Amygdala (tissue), 56 donors: ENCODE results near the gene PTPN18.
"Not testable (repeated sequence)": the region's sequence is repeated elsewhere in the genome, so short reads cannot be mapped to it uniquely, and the experiment has no call there.

ENCODE experiments used
- DNase-seq, 56 donors: peaks; one replicate each; lab custom pipeline; 2025; lab: John Stamatoyannopoulos, UW

Gene PTPN18

DNA sequence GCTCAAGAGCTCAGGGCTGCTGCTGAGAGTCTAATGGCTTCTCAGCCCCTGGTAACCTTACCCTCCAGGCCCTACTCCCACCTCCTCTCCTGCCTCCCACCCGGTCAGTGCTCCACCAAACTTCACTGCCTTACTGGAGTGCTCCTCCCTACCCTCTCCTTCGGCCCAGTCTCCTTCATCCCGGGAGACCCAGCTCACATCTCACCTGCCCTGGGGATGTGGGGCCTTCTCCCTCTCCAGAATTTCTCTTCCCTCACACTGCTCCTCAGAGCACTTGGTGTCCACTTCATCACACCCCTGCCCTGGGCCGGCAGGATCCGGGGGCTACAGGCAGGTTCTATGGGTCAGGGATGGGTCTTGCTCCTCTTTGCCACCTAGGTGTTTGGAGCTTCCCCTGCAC, 21.6 kb downstream of the PTPN18 start:
- no peak for DNase-seq

DNA sequence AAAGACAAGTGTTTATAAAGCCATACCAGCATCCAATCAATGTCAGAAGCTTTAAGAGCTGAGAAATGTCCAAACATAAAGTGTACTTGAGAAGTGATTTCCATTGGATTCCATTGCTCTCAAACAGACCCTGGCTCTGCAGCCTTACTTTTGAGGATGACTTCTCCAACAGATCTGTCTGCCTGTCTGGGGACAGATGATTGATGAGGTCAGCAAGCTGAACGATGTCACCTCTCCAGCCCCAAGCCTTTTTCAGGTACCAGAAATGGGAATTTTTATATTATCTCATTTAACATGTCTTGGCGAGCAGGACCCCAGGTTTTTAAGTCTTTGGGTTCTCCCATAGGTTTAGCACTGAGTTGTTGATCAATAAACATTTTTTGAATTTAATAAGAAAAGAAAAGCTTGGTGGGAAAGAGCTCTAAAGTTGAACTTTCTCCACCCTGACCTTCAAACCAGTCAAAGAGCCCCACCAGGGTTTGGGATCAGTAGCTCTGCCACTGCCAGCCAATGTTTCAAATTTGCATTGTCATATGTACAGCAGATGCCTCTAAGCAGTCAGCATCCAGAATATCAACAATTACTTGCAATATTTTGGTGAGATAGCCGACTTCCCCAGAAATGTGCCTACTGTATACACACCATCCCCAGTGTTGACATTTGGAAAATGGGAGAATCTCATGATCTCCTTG, 22.5 kb downstream of the PTPN18 start:
- DNase-seq = no peak

DNA sequence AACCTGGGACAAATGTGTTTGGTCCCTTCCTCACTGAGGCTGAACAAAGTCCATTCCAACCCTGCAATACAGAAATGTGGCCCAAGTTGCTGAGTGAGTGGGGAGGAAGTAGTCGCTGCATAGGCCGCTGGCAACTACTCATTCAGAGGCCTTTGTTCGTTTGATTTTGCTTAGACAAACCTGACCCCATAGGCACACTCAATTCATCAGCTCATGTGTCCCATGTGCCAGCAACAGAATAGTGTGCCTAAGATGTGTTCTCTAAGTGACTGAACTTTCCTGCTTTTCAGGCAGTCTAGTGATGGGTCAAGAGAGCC, 23.0 kb downstream of the PTPN18 start:
- no peak for DNase-seq

DNA sequence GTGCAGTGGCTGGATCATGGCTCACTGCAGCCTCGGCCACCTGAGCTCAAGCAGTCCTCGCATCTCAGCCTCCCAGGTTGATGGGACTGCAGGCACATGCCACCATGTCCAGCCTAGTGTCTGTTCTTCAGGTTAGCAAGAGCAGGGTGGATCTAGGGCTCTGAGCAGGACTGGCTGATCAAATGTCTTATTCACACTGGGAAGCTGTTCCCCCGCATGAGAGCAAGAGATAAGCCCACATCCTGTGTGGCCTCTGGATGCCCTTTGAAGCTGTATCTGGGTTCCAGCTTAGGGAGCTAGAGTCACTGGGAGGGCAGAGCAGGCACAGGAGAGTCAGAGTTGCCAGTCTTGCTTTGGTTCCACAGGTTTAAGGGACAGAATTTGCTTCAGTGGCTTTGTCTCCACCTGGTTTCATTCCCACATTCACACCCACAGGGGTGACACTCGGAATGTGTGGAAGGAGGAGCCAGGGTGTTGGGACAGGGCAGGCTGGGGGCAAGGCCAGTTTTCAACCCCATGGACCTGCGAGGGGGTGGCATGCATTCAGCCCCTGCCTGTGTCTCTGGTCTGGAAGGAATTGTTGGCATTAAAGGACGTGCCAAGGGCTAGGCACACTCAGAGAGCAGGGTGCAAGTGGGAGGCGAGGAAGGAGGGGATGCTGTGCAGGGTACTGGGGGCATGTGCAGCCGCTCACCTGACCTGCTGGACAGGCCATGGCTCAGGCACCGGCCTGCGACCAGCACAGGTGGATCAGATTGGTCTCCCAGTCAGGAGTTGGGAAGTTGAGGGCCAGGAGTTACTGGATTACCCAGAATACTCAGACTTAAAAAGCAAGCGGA, 24.5 kb downstream of the PTPN18 start:
- no peak for DNase-seq

DNA sequence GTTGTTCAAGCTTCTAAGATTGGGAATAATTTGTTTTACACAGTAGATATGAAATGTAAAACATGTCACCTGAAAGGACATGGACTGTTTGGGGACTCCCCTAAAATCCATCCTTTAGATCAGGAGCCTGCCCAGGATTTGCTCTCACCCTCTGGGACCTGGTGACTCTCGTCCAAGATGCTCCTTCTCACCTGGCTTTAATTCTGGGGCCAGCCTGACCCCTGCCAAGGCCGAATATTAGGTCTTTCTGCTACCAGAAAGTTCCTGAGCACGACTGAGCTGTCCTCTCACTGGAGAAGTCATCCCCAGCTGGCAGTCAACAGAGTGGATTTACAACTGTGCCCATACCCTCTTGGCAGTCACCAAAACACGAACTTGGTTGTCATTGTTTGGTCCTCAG, 25.3 kb downstream of the PTPN18 start:
- DNase-seq = no peak

DNA sequence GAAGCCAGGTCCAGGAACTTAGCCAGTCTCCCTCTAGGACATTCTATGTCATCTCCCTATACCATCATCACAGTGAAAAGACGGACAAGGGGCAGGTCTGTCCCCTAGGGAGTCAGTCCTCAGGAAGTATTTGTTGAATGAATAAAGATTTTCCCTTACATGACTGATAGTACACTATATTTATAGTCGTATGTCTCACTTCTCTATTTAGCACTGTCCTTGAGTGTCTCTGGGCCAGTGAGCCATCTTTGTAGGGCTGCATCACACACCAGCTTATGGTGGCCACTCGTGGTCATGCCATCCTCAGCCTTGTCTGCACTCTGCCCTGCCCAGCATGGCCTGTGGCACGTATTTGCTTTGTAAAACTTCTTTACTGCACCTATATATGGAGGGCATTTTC, 25.8 kb downstream of the PTPN18 start:
- DNase-seq = no peak

DNA sequence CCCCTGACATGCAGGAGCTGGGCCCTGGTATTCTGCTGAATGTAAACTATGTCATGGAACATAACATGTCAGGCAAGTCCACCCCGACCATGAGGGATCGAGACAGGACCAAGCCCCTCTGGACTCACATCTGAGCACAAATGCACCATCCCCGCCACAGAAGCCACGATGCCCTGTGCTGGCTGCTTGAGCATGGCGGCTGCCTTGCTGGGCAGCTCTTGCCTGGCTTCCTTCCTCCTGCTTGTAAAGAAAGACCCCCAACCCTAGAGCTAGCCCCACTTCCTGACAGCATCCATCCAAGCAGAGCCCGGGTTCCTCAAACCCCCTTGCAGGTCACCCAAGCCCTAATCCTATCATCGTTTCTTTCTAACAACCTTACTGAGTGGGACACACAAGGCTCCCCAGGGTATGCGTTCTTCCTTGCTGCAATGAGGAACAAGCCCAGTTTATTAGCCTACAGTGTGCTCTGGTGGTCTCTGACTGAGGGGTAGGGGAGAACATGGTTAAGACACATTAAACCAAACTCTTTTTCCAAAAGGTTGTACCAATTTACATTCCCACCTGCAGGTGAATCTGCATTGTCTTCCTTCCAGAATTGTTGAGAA, 26.6 kb downstream of the PTPN18 start:
- no peak for DNase-seq

DNA sequence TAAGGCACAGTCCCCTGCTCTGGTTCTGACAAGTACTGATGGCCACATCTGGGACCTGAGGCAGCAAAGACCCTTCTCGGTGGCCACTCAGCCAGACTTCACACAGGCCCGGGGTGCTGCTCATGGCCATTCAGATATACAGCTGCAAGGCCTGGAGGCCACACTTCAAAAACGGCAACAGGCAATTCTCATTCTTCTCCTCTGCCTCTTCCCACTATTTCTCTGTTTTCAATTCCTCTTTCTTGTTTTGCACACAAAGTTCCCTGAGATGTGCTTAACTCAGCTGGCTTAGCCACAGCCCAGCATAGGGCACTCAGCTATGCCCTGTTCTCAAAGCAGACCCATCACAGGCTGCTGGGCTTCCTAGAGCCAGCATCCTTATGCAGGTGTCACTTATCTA, 29.9 kb downstream of the PTPN18 start:
- DNase-seq = peak in 1 of 56 donors; percentile 23

DNA sequence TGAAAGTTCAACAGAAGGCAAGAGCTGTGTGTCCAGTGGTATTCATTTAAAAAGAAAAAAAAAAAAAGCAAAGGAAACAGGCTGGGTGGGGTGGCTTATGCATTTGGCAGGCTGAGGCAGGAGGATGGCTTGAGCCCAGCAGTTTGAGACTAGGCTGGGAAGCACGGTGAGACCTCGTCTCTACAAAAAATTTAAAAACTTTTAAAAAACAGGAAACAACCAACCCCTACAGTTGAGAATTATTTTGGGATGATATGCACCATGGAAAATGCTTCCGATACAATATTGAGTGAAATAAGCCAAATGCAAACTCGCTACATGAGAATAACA, 31.2 kb downstream of the PTPN18 start:
- DNase-seq = no peak

DNA sequence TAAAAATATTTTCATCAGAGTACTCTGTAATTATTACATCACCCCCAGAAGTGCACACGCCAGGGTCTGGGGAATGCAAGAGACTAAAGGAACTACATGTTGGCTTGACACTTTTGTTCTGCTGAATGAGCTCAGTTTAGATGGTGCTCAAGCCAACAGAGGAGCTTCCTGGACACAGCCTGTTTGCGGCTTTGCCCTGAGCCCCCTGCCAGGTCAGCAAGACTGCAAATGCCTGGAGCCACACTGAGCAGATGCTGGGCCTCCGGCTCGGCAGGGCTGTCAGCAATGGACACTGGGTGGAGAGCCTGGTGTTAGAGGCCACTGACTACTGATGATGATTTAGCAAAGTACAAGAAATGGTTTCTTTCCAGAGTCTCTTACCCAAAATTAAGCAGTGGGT, 31.9 kb downstream of the PTPN18 start:
- no peak for DNase-seq

DNA sequence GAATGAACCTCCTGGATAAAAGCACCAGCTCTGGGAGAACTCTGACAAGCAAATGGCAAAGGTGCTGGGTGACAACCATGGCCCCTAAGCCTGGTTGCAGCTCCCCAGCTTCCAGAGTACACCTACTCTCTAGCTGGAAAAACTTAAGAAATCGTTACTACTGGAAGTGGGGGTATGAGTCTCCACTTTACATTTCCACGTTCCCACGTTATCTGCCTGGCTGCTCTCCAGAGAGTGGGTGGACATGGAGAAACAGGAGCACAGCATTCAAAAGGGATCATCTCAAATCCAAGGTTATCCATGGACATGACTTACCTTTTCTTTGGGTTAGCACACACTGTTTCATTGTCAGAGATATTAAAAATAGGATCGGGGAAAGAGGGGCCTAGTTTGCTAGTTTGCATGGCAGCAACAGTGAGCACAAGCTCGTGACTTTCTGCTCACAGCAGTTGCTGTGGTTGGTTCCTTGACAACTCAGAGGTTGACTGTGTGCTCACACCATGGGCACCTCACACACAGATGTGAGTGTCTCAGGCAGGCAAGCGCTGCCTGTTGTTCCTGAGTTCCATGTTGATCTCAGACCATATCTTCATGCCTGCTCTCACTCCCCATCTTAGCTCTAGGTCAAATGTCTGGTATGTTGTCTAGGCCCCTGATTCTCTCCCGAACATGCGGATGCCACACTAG, 32.5 kb downstream of the PTPN18 start:
- no peak for DNase-seq

DNA sequence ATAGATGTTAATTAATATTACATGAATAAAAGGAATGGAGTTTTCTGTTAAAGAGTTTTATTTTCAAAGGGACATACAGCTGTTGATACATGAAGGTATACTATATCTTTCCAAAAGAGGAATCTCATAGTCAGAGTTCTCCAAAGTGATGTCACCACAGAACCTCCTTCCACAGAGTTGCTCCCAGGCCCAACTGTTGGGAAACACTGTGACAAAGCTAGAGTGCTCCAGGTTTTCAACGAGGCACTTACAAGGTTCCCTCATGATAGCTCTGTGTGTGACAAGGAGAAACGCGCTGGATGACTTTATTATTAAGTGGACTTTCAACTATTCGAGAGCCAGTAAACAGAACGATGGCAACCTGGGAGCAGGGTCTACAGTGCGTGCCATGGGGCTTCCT, 33.5 kb downstream of the PTPN18 start:
- no peak for DNase-seq

DNA sequence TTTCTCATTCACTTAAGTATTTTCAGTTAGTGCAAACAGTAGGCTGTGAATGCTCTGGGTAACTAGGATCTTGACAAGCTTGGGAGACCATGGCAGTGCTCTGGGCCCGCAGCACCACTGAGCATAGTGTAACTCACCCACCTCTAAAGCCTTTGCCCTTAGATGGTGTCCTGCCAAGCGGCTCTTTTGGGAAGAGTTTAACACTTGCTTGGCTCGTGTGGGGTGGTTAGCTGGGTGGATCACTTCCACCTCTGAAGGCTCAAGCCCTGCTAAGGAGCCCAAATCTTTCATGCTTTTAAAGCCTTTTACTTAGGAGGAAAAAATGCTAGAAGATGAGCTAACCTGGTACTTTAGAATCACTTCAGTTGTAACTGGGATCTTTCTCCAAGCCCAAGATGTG, 33.9 kb downstream of the PTPN18 start:
- DNase-seq = no peak

DNA sequence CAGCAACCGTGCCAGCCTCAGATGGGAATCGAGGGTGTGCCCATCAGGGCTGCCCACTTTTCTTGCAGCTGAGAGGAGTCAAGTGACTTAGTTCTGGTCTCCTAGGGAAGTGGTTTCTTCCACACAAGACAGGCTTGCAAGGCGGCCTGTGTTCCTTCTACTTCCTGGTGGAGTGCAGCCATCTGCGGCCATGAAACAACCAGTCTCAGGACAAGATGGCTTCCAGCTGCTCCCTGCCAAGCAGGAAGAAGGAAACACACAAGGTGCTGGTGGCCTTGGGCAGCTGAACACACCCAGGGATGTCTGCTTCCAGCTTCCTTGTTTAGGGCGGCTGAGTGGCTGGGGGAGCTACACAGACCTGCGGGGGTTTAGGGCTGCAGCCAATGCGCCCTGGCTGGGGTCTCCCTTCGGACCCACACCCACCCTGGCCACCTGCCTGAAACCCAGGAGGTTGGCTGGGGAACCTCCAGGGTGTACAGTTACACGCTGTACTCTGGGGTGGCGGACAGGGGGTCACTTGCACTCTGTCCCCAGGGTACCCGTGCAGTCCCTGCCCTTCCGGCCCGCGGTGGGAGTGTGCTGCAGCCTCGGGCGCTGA, 34.7 kb downstream of the PTPN18 start:
- DNase-seq = peak in 9 of 56 donors; percentile 8 to 66 (median 31)

DNA sequence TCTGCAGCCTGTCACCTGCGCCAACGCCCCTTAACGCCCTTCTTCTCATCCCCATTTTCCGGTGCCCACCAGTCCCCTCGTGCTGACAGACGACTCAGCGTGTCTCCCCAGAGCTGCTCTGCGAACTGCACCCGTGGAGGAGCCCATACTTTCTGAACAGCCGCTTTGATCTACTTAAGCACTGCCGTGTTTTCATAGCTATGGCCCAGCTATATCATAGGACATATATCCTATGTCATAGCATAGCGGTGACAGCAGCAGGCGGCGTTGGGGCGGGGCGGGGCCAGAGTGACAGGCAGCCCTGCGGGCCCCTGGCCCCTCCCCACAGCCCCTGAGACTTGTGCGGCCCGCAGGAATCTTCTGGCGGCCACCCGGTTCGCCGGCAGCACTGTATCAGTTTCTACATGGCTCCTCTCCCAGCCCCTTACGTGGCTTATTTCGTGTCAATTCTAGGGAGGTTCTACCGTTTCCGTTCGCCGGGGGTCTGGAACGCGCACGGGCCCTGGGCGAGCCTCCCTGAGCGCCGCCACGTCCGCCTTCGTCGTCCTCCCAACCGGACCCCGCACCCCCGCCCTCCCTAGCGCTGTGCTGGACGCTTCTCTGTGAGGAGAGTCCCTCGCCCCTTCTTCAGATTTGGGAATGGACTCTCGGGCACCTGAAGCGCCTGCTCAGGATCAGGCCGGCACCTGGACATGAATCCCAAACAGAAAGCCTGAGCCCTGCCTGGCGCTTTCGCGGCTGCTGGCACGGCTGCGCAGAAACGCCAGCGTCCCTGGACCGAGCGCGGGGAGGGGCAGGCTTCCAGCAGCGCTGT, 35.4 kb downstream of the PTPN18 start:
- peak in 55 of 56 donors; percentile 10 to 84 (median 68) for DNase-seq

DNA sequence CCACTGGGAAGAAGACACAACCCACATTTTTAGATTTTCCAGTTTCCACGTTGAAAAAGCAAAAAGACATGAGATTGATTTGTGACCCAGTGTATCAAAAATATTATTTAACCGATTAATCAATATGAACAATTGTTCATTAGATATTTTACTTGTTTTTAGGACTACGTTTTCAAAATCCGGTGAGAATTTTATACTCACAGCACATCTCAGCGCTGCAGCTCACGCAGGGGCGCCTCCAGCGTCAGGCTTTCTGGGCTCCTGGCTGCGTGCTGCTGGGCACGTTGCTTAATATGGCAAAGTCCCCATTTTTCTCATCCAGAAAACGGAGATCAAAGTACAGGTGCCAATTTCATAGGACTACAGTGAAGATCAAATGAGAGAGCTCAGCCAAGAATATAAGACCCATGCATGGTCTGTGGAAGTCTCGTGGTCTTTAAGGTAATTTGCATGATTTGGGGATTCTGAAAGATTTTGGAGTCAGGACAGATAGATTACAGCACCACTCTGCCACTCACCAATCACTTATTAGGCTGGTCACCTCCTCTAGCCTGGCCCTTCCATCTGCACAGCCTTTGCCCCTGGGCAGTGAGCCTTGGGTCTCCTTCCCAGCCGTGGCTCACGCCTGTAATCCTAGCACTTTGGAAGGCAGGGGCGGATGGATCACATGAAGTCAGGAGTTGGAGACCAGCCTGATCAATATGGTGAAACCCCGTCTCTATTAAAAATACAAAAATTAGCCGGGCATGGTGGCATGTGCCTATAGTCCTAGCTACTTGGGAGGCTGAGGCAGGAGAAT, 36.2 kb downstream of the PTPN18 start:
- DNase-seq = peak in 7 of 56 donors; percentile 49 to 63 (median 52)

DNA sequence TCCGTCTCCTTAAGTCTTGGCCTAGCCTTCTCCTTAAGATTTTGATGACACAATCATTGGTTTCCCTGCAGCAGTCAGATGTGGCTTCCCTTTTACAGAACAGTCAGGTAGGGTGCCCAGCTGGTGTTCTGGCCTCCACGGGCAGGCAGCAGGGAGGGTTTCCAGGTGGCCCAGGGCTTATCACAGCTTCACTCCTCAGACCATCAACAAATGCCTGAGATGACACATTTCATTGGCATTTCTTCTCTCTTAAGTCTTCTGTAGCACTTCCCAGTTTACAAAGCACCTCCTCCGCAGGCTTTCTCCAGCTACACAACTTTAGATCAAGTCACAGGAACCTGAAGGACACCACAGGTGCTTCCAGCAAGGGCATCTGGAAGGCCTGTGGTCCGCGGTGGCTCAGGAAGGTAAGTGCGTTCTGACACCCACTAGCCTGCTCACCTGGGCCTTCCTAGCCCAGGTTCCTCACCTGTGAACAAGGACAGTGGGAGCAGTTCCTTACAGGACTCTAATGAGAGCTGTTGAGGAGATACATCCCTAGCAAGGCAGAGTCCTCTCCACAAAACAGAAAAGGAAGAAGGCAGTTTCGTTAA, 37.6 kb downstream of the PTPN18 start:
- DNase-seq = no peak

DNA sequence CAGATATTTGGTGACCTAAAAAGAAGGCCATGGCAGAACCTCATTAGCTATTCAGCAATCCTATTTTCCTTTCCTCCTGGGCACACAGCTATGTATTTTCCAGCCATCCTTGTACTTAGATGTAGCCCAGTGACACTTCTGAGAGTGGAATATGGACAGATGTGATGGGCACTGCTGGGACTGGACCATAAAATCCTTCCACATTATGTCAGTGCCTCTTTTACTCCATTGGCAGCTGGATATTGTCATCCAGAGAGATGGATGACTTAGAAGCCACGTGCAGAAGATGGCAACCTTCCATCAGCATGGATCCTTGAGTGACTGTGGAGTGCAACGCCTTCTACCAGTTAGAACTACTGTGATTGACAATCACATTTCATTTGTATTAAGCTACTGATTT, 50.4 kb downstream of the PTPN18 start:
- DNase-seq = not testable (repeated sequence)

DNA sequence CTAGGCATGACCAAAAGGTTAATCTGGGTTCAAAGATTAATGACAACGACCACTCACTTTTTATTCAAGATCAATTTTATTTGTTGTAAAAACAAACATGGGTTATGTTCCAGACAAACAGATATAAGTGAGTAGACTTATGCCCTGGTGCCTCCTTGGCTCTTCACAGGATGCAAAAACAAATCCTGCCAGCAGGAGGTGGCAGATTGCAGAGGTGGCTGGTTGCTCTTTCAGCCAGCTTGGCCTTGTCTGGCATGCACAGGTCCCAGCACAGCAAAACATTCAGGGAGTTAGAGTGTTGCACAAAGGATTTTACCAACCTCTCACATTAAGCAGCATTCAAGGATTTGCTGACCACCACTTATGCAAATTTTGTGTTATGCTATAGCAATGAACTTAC, 60.8 kb downstream of the PTPN18 start:
- DNase-seq = not testable (repeated sequence)
